Astrocyte (in vitro differentiated cells and primary cell): ENCODE data around the gene TRPC4.
"Not testable (repeated sequence)": the region's sequence is repeated elsewhere in the genome, so short reads cannot be mapped to it uniquely, and the experiment has no call there.

ENCODE experiments used
- CTCF ChIP-seq: IDR thresholded peaks from 2 replicates; pipeline ENCODE4 v1.5.1; 2011; ENCODE audit warnings: low read depth, mild to moderate bottlenecking, inconsistent platforms, low read length, moderate library complexity; ENCODE audit not compliant: insufficient read depth
- EZH2 ChIP-seq: IDR thresholded peaks from 2 replicates; pipeline ENCODE4 v1.6.1; 2012; ENCODE audit warnings: mild to moderate bottlenecking, low read length, inconsistent platforms; ENCODE audit not compliant: insufficient read depth

GRCh38 chr13:37589381-37589780, 280.2 kb downstream of the TRPC4 start:
- TF ChIP-seq CTCF, EZH2: not testable (repeated sequence)
